ENCODE data around the gene GIT2.

Gene GIT2

GRCh38 chr12:110004598-110004997 is 8.4 kb upstream of the GIT2 start:
- H3K56ac ChIP-seq (ENCODE audit: low read length) = no peak overlapping the region
- H3K36me3 ChIP-seq (ENCODE audit: control insufficient read depth, insufficient read depth, low read length) = no peaks in the 10 kb centered on the region
- no peak overlapping the region for H3K18ac ChIP-seq (ENCODE audit: low read length)
- no peak overlapping the region for H2BK15ac ChIP-seq (replicated peaks; ENCODE audit: low read depth)
- no peak overlapping the region for H2AK5ac ChIP-seq (ENCODE audit: low read length)
- no peak overlapping the region for H4K8ac ChIP-seq (ENCODE audit: low read depth, low read length)
- no peak overlapping the region for H2BK120ac ChIP-seq (ENCODE audit: low read depth, low read length)
- no peak overlapping the region for H3K4me3 ChIP-seq (ENCODE audit: low read length)
- H3K4ac ChIP-seq (ENCODE audit: low read depth, low read length) = no peak overlapping the region
- no peak overlapping the region for H3K9ac ChIP-seq (ENCODE audit: low read length)
- H3K4me2 ChIP-seq (ENCODE audit: low read length) = no peak overlapping the region
- H3K79me1 ChIP-seq (ENCODE audit: low read length) = no peaks in the 10 kb centered on the region
- no peaks in the 10 kb centered on the region for H3K79me2 ChIP-seq (ENCODE audit: control insufficient read depth, insufficient read depth, low read length)
- DNase-seq = no peak
- H3K27me3 ChIP-seq (ENCODE audit: insufficient read depth, low read length, poor library complexity) = no peaks in the 10 kb centered on the region
- no peak overlapping the region for H3K27ac ChIP-seq (ENCODE audit: low read depth, low read length)
- no peak overlapping the region for H4K5ac ChIP-seq (ENCODE audit: low read length)
- no peaks in the 10 kb centered on the region for H3K4me1 ChIP-seq (ENCODE audit: control insufficient read depth, low read depth, low read length)
- H2BK5ac ChIP-seq (ENCODE audit: low read length) = no peak overlapping the region
- H3K23ac ChIP-seq (ENCODE audit: low read length) = no peak overlapping the region
- no CpG with 5 or more reads among the region's 4 CpGs for WGBS (ENCODE audit: extremely low coverage, insufficient coverage, low lambda C conversion rate)

DNA sequence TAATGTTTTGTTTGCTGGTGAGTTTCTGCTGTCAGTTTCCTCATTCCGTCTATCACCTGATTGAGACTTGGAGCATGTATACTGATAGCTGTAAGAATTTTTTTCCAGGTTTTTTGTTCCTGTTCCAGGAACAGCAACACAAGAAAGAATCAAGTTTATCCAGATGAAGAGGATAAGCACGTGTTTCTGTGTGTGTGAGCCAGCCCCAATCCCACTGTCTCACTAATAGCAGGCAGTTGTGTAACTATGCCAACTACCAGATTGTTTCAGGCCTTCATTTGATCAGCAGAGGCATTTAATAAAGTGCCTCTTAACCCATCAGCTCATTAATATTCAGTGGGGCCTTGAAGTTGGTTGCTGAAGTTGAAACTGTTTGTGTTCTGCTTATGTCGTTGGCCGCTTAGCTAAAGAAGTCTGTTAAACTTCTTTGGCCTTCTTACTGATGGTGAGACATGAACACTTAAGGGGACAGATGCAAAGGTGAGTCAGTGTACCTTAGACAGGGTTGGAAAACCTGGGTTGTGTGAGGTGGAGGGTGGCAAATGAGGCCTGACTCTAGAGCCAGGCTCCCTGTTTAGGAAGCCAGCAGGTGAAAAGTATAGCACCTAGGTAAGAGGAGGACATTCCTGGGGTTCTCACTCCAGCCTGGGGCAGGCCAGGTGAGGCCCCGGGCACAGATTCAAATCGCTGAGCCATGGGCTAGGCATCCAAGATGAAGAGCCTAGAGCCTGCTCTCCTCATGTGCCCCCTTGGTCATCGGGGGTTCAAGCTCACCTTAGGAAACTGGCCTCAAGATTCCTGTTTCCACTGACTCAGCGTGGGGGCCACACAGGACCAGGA is 6.7 kb upstream of the GIT2 start:
- H3K9ac ChIP-seq (ENCODE audit: low read length) = no peak overlapping the region
- no peak overlapping the region for H3K27ac ChIP-seq (ENCODE audit: low read depth, low read length)
- H2BK120ac ChIP-seq (ENCODE audit: low read depth, low read length) = no peak overlapping the region
- no peak overlapping the region for H3K18ac ChIP-seq (ENCODE audit: low read length)
- no peak overlapping the region for H2BK15ac ChIP-seq (replicated peaks; ENCODE audit: low read depth)
- H3K56ac ChIP-seq (ENCODE audit: low read length) = no peak overlapping the region
- DNase-seq = no peak
- no peaks in the 10 kb centered on the region for H3K79me1 ChIP-seq (ENCODE audit: low read length)
- H4K5ac ChIP-seq (ENCODE audit: low read length) = no peak overlapping the region
- H3K23ac ChIP-seq (ENCODE audit: low read length) = no peak overlapping the region
- H3K4me2 ChIP-seq (ENCODE audit: low read length) = no peak overlapping the region
- no peaks in the 10 kb centered on the region for H3K79me2 ChIP-seq (ENCODE audit: control insufficient read depth, insufficient read depth, low read length)
- WGBS (ENCODE audit: extremely low coverage, insufficient coverage, low lambda C conversion rate) = no CpG with 5 or more reads among the region's 8 CpGs
- H3K4ac ChIP-seq (ENCODE audit: low read depth, low read length) = no peak overlapping the region
- no peak overlapping the region for H3K4me3 ChIP-seq (ENCODE audit: low read length)
- no peaks in the 10 kb centered on the region for H3K36me3 ChIP-seq (ENCODE audit: control insufficient read depth, insufficient read depth, low read length)
- no peak overlapping the region for H4K8ac ChIP-seq (ENCODE audit: low read depth, low read length)
- peaks cover 3% of the 10 kb centered on the region for H3K4me1 ChIP-seq (ENCODE audit: control insufficient read depth, low read depth, low read length)
- H2AK5ac ChIP-seq (ENCODE audit: low read length) = no peak overlapping the region
- H3K27me3 ChIP-seq (ENCODE audit: insufficient read depth, low read length, poor library complexity) = no peaks in the 10 kb centered on the region
- H2BK5ac ChIP-seq (ENCODE audit: low read length) = no peak overlapping the region

GRCh38 chr12:110001596-110001995 is 5.4 kb upstream of the GIT2 start:
- Histone ChIP-seq H3K79me2 (ENCODE audit: control insufficient read depth, insufficient read depth, low read length) (no peaks in the 10 kb centered on the region), H4K8ac (ENCODE audit: low read depth, low read length) (no peak overlapping the region), H2BK120ac (ENCODE audit: low read depth, low read length) (no peak overlapping the region), H3K27ac (ENCODE audit: low read depth, low read length) (no peak overlapping the region), H3K4me3 (ENCODE audit: low read length) (no peak overlapping the region), H3K27me3 (ENCODE audit: insufficient read depth, low read length, poor library complexity) (no peaks in the 10 kb centered on the region), H3K18ac (ENCODE audit: low read length) (no peak overlapping the region), H3K36me3 (ENCODE audit: control insufficient read depth, insufficient read depth, low read length) (no peaks in the 10 kb centered on the region), H3K4me2 (ENCODE audit: low read length) (no peak overlapping the region), H2BK5ac (ENCODE audit: low read length) (no peak overlapping the region), H3K9ac (ENCODE audit: low read length) (no peak overlapping the region), H2AK5ac (ENCODE audit: low read length) (no peak overlapping the region), H3K56ac (ENCODE audit: low read length) (no peak overlapping the region), H3K4me1 (ENCODE audit: control insufficient read depth, low read depth, low read length) (peaks cover 3% of the 10 kb centered on the region), H3K79me1 (ENCODE audit: low read length) (no peaks in the 10 kb centered on the region), H3K23ac (ENCODE audit: low read length) (no peak overlapping the region), H2BK15ac (replicated peaks; ENCODE audit: low read depth) (no peak overlapping the region), H4K5ac (ENCODE audit: low read length) (no peak overlapping the region), H3K4ac (ENCODE audit: low read depth, low read length) (no peak overlapping the region)
- no CpG with 5 or more reads among the region's 4 CpGs for WGBS (ENCODE audit: extremely low coverage, insufficient coverage, low lambda C conversion rate)
- no peak for DNase-seq

- Histone ChIP-seq H3K18ac (ENCODE audit: low read length) (peak overlapping the region; percentile 72), H2BK120ac (ENCODE audit: low read depth, low read length) (no peak overlapping the region), H2BK15ac (replicated peaks; ENCODE audit: low read depth) (no peak overlapping the region), H3K4me3 (ENCODE audit: low read length) (peak overlapping the region; percentile 59), H3K79me2 (ENCODE audit: control insufficient read depth, insufficient read depth, low read length) (peaks cover 5% of the 10 kb centered on the region), H3K23ac (ENCODE audit: low read length) (no peak overlapping the region), H4K5ac (ENCODE audit: low read length) (no peak overlapping the region), H2AK5ac (ENCODE audit: low read length) (no peak overlapping the region), H4K8ac (ENCODE audit: low read depth, low read length) (no peak overlapping the region), H2BK5ac (ENCODE audit: low read length) (no peak overlapping the region), H3K79me1 (ENCODE audit: low read length) (peaks cover 3% of the 10 kb centered on the region), H3K56ac (ENCODE audit: low read length) (peak overlapping the region; percentile 71), H3K4me2 (ENCODE audit: low read length) (peak overlapping the region; percentile 95), H3K27ac (ENCODE audit: low read depth, low read length) (no peak overlapping the region), H3K9ac (ENCODE audit: low read length) (peak overlapping the region; percentile 79), H3K4ac (ENCODE audit: low read depth, low read length) (no peak overlapping the region), H3K36me3 (ENCODE audit: control insufficient read depth, insufficient read depth, low read length) (no peaks in the 10 kb centered on the region), H3K27me3 (ENCODE audit: insufficient read depth, low read length, poor library complexity) (no peaks in the 10 kb centered on the region), H3K4me1 (ENCODE audit: control insufficient read depth, low read depth, low read length) (peaks cover 7% of the 10 kb centered on the region)
- WGBS (ENCODE audit: extremely low coverage, insufficient coverage, low lambda C conversion rate) = no CpG with 5 or more reads among the region's 17 CpGs
- DNase-seq = peak; percentile 63
Observed at GRCh38 chr12:109999983-110000505, 3.9 kb upstream of the GIT2 start.

GRCh38 chr12:109999649-109999971 is 3.4 kb upstream of the GIT2 start:
- Histone ChIP-seq H3K4ac (ENCODE audit: low read depth, low read length) (peak overlapping the region; percentile 39), H3K4me3 (ENCODE audit: low read length) (peak overlapping the region; percentile 59), H3K23ac (ENCODE audit: low read length) (peak overlapping the region; percentile 32), H2BK15ac (replicated peaks; ENCODE audit: low read depth) (no peak overlapping the region), H3K27me3 (ENCODE audit: insufficient read depth, low read length, poor library complexity) (no peaks in the 10 kb centered on the region), H3K56ac (ENCODE audit: low read length) (peak overlapping the region; percentile 71), H3K4me2 (ENCODE audit: low read length) (peak overlapping the region; percentile 95), H2BK120ac (ENCODE audit: low read depth, low read length) (no peak overlapping the region), H2AK5ac (ENCODE audit: low read length) (no peak overlapping the region), H3K27ac (ENCODE audit: low read depth, low read length) (no peak overlapping the region), H2BK5ac (ENCODE audit: low read length) (no peak overlapping the region), H3K79me1 (ENCODE audit: low read length) (peaks cover 5% of the 10 kb centered on the region), H4K8ac (ENCODE audit: low read depth, low read length) (no peak overlapping the region), H3K4me1 (ENCODE audit: control insufficient read depth, low read depth, low read length) (peaks cover 9% of the 10 kb centered on the region), H3K18ac (ENCODE audit: low read length) (peak overlapping the region; percentile 72), H3K79me2 (ENCODE audit: control insufficient read depth, insufficient read depth, low read length) (peaks cover 8% of the 10 kb centered on the region), H3K9ac (ENCODE audit: low read length) (peak overlapping the region; percentile 79), H4K5ac (ENCODE audit: low read length) (no peak overlapping the region), H3K36me3 (ENCODE audit: control insufficient read depth, insufficient read depth, low read length) (no peaks in the 10 kb centered on the region)
- WGBS (ENCODE audit: extremely low coverage, insufficient coverage, low lambda C conversion rate) = no CpG with 5 or more reads among the region's 27 CpGs
- DNase-seq = no peak

All from mesendoderm (in vitro differentiated cells).